Bone marrow (tissue), 2 donors: Measurements from ENCODE around the gene TNS4.
A peak's percentile ranks its signal among the peaks of the same experiment; 100 is the strongest.
"Not testable (repeated sequence)": the region's sequence is repeated elsewhere in the genome, so short reads cannot be mapped to it uniquely, and the experiment has no call there.

ENCODE experiments used
- DNase-seq, 2 donors: peaks; one replicate each; lab custom pipeline; 2025; lab: John Stamatoyannopoulos, UW

TNS4 gene

GRCh38 chr17:40501499-40501911 lies at the start of gene TNS4:
Gene TNS4 (minus strand): TSS chr17:40501623. CDS start chr17:40496425, 5,198 bp downstream.
- DNase-seq: no peak

GRCh38 chr17:40550608-40551007 lies 49.2 kb upstream of the TNS4 start:
- no peak for DNase-seq

- DNase-seq: no peak
Observed at GRCh38 chr17:40548982-40549685, 47.7 kb upstream of the TNS4 start.

- DNase-seq: no peak
Observed at GRCh38 chr17:40548491-40548981, 47.1 kb upstream of the TNS4 start.

- no peak for DNase-seq
Observed at GRCh38 chr17:40547785-40548478, 46.5 kb upstream of the TNS4 start.

- peak in 1 of 2 donors; percentile 58 for DNase-seq
Observed at GRCh38 chr17:40547079-40547784, 45.8 kb upstream of the TNS4 start.

- DNase-seq: not testable (repeated sequence)
Observed at GRCh38 chr17:40546497-40546896, 45.1 kb upstream of the TNS4 start.

GRCh38 chr17:40545660-40546059 lies 44.2 kb upstream of the TNS4 start:
- DNase-seq: no peak

GRCh38 chr17:40542558-40543411 lies 41.4 kb upstream of the TNS4 start:
- DNase-seq: no peak

- no peak for DNase-seq
Observed at GRCh38 chr17:40541873-40542557, 40.6 kb upstream of the TNS4 start.

- no peak for DNase-seq
Observed at GRCh38 chr17:40541060-40541872, 39.8 kb upstream of the TNS4 start.

- no peak for DNase-seq
Observed at GRCh38 chr17:40540448-40540847, 39.0 kb upstream of the TNS4 start.

GRCh38 chr17:40539711-40540411 lies 38.4 kb upstream of the TNS4 start:
- DNase-seq: no peak

GRCh38 chr17:40538936-40539705 lies 37.7 kb upstream of the TNS4 start:
- no peak for DNase-seq

- no peak for DNase-seq
Observed at GRCh38 chr17:40538019-40538935, 36.9 kb upstream of the TNS4 start.

GRCh38 chr17:40536295-40537171 lies 35.1 kb upstream of the TNS4 start:
- no peak for DNase-seq

GRCh38 chr17:40535924-40536294 lies 34.5 kb upstream of the TNS4 start:
- DNase-seq: no peak
